Spleen (tissue), 11 donors: ENCODE data around the gene DOCK4. TPM values are rescaled to one million over a fixed set of nuclear protein-coding genes. Genes with fewer than 3 reads are reported as not detected.

Experiments
- DNase-seq: peaks from one replicate; pipeline ENCODE4 v3.0.0-alpha.2; 2020
- H3K27ac ChIP-seq, 8 donors: fragments of 200-600 bp; sonication (generic) in 7 of 8; 1 replicate in 4 of 8; 2 replicates in 4 of 8; pipeline versions ENCODE4 v1.5.0 to v1.8.0; 2016 to 2021; ENCODE audit warnings: inconsistent platforms in 4 of 8, mild to moderate bottlenecking in 4 of 8, moderate library complexity in 1 of 8
- H3K27me3 ChIP-seq, 7 donors: fragments of 200-600 bp; sonication (generic) in 6 of 7; replicated peaks in 1 of 7; 1 replicate in 4 of 7; 2 replicates in 3 of 7; pipeline versions ENCODE4 v1.5.0 to v1.8.0; 2016 to 2021; ENCODE audit warnings: inconsistent platforms in 3 of 7, mild to moderate bottlenecking in 1 of 7
- H3K36me3 ChIP-seq, 6 donors: fragments of 200-600 bp; sonication (generic) in 5 of 6; 1 replicate in 4 of 6; 2 replicates in 2 of 6; pipeline versions ENCODE4 v1.5.0 to v1.8.0; 2016 to 2021; ENCODE audit warnings: inconsistent platforms in 2 of 6
- H3K4me1 ChIP-seq, 6 donors: fragments of 200-600 bp; sonication (generic) in 5 of 6; 1 replicate in 3 of 6; 2 replicates in 3 of 6; pipeline versions ENCODE4 v1.5.0 to v1.8.0; 2016 to 2021; ENCODE audit warnings: inconsistent platforms in 3 of 6
- H3K4me3 ChIP-seq, 8 donors: fragments of 200-600 bp; sonication (generic) in 7 of 8; 1 replicate in 4 of 8; 2 replicates in 4 of 8; pipeline versions ENCODE4 v1.5.0 to v1.8.0; 2016 to 2021; ENCODE audit warnings: inconsistent platforms in 4 of 8, mild to moderate bottlenecking in 4 of 8, moderate library complexity in 2 of 8
- H3K9me3 ChIP-seq, 8 donors: fragments of 200-600 bp; sonication (generic) in 7 of 8; 1 replicate in 4 of 8; 2 replicates in 4 of 8; pipeline versions ENCODE4 v1.5.0 to v1.8.0; 2016 to 2021; ENCODE audit warnings: inconsistent platforms in 4 of 8
- POLR2A ChIP-seq, 3 donors: fragments of 450-650 bp; IDR thresholded peaks; one replicate each; pipeline ENCODE4 v1.5.1; 2017; ENCODE audit warnings: antibody characterized with exemption in 3 of 3, mild to moderate bottlenecking in 1 of 3
- POLR2AphosphoS5 ChIP-seq, 3 donors: sonication (generic); formaldehyde crosslinking; IDR thresholded peaks; one replicate each; pipeline ENCODE4 v1.5.1; 2017; ENCODE audit warnings: antibody characterized with exemption in 3 of 3
- WGBS, 5 donors: extraction: QIAGEN DNeasy Blood & Tissue Kit in 3 of 5; methylation state at CpG; one replicate each; pipeline versions ENCODE4 v1.1.5 to v1.1.7; 2013 to 2018; 5-methylcytosine and 5-hydroxymethylcytosine counted together
- intact Hi-C: fragments of 100-400 bp; cut with DNase I; formaldehyde crosslinking; loops from one replicate; pipeline ENCODE4 v1.15.0; 2023; ENCODE audit warnings: low total_unique reads
- polyA plus RNA-seq, 3 donors: library from polyadenylated mRNA; stranded (reverse); fragments of 200-250 nt; gene quantifications; one replicate each; pipeline ENCODE4 v1.2.1, GENCODE V29; 2013
- total RNA-seq, 7 donors: library from RNA; depleted of rRNA in 3 of 7; stranded (reverse); fragments of >200 nt in 3 of 7; fragmentation: NEBNext Ultra II Directional in 4 of 7; extraction: Animal tissue kit (Norgen Biotek cat#: 25700) in 4 of 7; gene quantifications; one replicate each; pipeline versions ENCODE4 v1.1.0 to v1.2.1, GENCODE V29; 2016 to 2021
- TF ChIP-seq, protein P1 (sequence below), 11 experiments: fragments of 200-600 bp in 7 of 11; fragments of 450-650 bp in 4 of 11; sonication (generic) in 4 of 11; IDR thresholded peaks in 8 of 11; conservative IDR thresholded peaks in 3 of 11; 1 replicate in 7 of 11; 2 replicates in 4 of 11; pipeline versions ENCODE4 v1.4.0 to v1.8.0; 2016 to 2021; ENCODE audit warnings: antibody characterized with exemption in 11 of 11, inconsistent platforms in 4 of 11, mild to moderate bottlenecking in 1 of 11
- donor health status: healthy with polysubstance abuse.
- donor health status: DM: no; HTN: no; CAD: no; lungs with moderate emphysema.
- donor health status: DM: no; HTN: no; CAD: no.
- donor health status: Bipolar disorder and iron deficiency.
- donor health status: healthy.
- donor health status: DM: no; HTN: no; CAD: no.
- donor health status: DM: yes; HTN: yes; CAD: no.

The DOCK4 gene
- total and polyA plus RNA-seq, 10 donors: 1.4 to 26.9 (median 14.2) TPM

GRCh38 chr7:111842491-111842890 is 363.7 kb downstream of the DOCK4 start:
- Histone ChIP-seq H3K27ac (no peak overlapping the region), H3K4me3 (no peak overlapping the region), H3K4me1 (no peaks in the 10 kb centered on the region), H3K27me3 (no peaks in the 10 kb centered on the region), H3K9me3 (no peaks in the 10 kb centered on the region), H3K36me3 (no peaks in the 10 kb centered on the region)
- no peak for DNase-seq
- WGBS, 5 donors: 42 to 78% (median 65%) methylated on average over 3 of the region's 3 CpGs
- intact Hi-C loops: no loop called here
- no peak for TF ChIP-seq POLR2AphosphoS5 (IDR thresholded peaks at IDR 0.05)
- no peak for TF ChIP-seq POLR2A (IDR thresholded peaks at IDR 0.05)
- TF ChIP-seq, protein P1, sequence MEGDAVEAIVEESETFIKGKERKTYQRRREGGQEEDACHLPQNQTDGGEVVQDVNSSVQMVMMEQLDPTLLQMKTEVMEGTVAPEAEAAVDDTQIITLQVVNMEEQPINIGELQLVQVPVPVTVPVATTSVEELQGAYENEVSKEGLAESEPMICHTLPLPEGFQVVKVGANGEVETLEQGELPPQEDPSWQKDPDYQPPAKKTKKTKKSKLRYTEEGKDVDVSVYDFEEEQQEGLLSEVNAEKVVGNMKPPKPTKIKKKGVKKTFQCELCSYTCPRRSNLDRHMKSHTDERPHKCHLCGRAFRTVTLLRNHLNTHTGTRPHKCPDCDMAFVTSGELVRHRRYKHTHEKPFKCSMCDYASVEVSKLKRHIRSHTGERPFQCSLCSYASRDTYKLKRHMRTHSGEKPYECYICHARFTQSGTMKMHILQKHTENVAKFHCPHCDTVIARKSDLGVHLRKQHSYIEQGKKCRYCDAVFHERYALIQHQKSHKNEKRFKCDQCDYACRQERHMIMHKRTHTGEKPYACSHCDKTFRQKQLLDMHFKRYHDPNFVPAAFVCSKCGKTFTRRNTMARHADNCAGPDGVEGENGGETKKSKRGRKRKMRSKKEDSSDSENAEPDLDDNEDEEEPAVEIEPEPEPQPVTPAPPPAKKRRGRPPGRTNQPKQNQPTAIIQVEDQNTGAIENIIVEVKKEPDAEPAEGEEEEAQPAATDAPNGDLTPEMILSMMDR (IDR thresholded peaks at IDR 0.05 in 8 of 11, conservative IDR thresholded peaks at IDR 0.05 in 3 of 11): no peak

DNA sequence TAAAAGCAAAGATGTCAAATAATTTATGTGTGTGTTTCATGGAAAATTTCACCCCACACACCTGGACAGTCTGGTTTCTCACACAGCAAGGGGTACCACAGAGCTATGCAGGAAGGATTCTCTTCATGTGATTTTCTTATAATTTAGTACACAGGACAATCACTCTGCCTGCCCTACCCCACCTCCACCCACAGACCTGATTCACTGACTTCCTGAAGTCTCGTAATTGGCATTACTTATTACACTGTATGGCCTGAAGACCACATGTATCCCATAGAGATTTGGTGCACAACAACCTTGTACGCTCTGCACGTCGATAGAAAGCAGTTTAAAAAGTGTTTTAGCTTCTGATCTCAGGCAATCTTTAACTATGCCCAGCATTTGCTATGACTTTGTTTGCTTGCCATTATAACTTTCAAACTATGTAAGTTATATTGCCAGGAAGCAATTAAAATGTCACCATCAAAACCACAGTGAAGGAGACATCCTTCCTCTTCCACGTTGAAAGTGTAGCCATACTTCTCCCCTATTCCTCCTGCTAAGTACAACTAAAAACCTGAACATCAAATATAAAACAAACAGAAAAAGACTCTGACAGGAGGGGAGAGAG is 364.5 kb downstream of the DOCK4 start:
- intact Hi-C loops: no loop called here
- Histone ChIP-seq H3K9me3 (peaks cover 0 to 5% (median 0%) of the 10 kb centered on the region in 8 donors), H3K4me1 (no peaks in the 10 kb centered on the region), H3K4me3 (no peak overlapping the region), H3K27me3 (no peaks in the 10 kb centered on the region), H3K36me3 (no peaks in the 10 kb centered on the region), H3K27ac (no peak overlapping the region)
- TF ChIP-seq POLR2A (IDR thresholded peaks at IDR 0.05): no peak
- TF ChIP-seq, protein P1 (IDR thresholded peaks at IDR 0.05 in 8 of 11, conservative IDR thresholded peaks at IDR 0.05 in 3 of 11): no peak
- no peak for TF ChIP-seq POLR2AphosphoS5 (IDR thresholded peaks at IDR 0.05)
- DNase-seq: no peak
- 24 to 42% (median 26%) methylated on average over 5 of the region's 5 CpGs for WGBS, 5 donors

GRCh38 chr7:111840528-111840927 is 365.7 kb downstream of the DOCK4 start:
- no peak for DNase-seq
- intact Hi-C loops: no loop called here
- 85 to 90% (median 88%) methylated on average over 3 of the region's 3 CpGs for whole genome bisulfite sequencing, 5 donors
- no peaks in the 10 kb centered on the region for H3K4me1 ChIP-seq
- no peaks in the 10 kb centered on the region for H3K27me3 ChIP-seq
- no peaks in the 10 kb centered on the region for H3K36me3 ChIP-seq
- no peak overlapping the region for H3K27ac ChIP-seq
- TF ChIP-seq, protein P1 (IDR thresholded peaks at IDR 0.05 in 8 of 11, conservative IDR thresholded peaks at IDR 0.05 in 3 of 11): no peak
- TF ChIP-seq POLR2AphosphoS5 (IDR thresholded peaks at IDR 0.05) (no peak), POLR2A (IDR thresholded peaks at IDR 0.05) (no peak)
- H3K4me3 ChIP-seq: no peak overlapping the region
- H3K9me3 ChIP-seq: peaks cover 0 to 5% (median 0%) of the 10 kb centered on the region in 8 donors

DNA sequence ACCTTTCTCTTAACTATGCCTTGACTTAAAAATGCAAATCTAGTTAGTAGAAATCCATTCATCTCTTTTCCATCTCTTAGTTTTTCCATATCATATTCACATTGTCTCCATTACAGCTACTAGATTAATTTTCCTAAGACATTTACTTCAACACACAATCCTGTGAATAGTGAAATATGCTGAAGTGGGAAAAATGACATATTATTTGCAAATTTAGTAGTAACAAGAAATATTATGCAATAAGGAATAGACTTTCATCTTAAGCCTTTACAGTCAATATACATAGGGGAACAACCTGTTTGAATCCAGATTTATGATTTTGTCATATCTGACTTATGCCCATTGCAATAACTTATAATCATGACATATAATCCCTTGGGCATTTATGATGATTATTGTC is 366.9 kb downstream of the DOCK4 start:
- Histone ChIP-seq H3K27ac (no peak overlapping the region), H3K36me3 (no peaks in the 10 kb centered on the region)

More for the DNA sequence above, 366.9 kb downstream of the DOCK4 start:
- H3K4me1 ChIP-seq: no peaks in the 10 kb centered on the region
- TF ChIP-seq POLR2AphosphoS5 (IDR thresholded peaks at IDR 0.05) (no peak), POLR2A (IDR thresholded peaks at IDR 0.05) (no peak)
- TF ChIP-seq, protein P1 (IDR thresholded peaks at IDR 0.05 in 8 of 11, conservative IDR thresholded peaks at IDR 0.05 in 3 of 11): no peak
- no peaks in the 10 kb centered on the region for H3K27me3 ChIP-seq
- no peak overlapping the region for H3K4me3 ChIP-seq
- intact Hi-C loops: no loop called here
- DNase-seq: no peak
- peaks cover 0 to 5% (median 0%) of the 10 kb centered on the region in 8 donors for H3K9me3 ChIP-seq
